IPS-20b (cell line): Measurements from ENCODE around the gene GRK5.

ENCODE experiments used
- H3K27ac ChIP-seq: one replicate; pipeline ENCODE4 v1.5.1; 2013; ENCODE audit warnings: low read length
- H3K27me3 ChIP-seq: 2 replicates; pipeline ENCODE4 v1.6.1; 2013; ENCODE audit warnings: mild to moderate bottlenecking, low read length, inconsistent platforms; ENCODE audit not compliant: insufficient read depth
- H3K36me3 ChIP-seq: 2 replicates; pipeline ENCODE4 v1.6.1; 2013; ENCODE audit warnings: low read depth, mild to moderate bottlenecking, inconsistent platforms, low read length, moderate library complexity; ENCODE audit not compliant: insufficient read depth
- H3K4me1 ChIP-seq: 2 replicates; pipeline ENCODE4 v1.6.1; 2013; ENCODE audit warnings: mild to moderate bottlenecking, control low read depth, inconsistent platforms, low read length, moderate library complexity; ENCODE audit not compliant: insufficient read depth
- H3K4me3 ChIP-seq: 2 replicates; pipeline ENCODE4 v1.5.1; 2013; ENCODE audit warnings: mild to moderate bottlenecking, low read length, inconsistent platforms
- H3K9ac ChIP-seq: 2 replicates; pipeline ENCODE4 v1.6.1; 2013; ENCODE audit warnings: low read depth, mild to moderate bottlenecking, inconsistent platforms, low read length, moderate library complexity
- H3K9me3 ChIP-seq: 2 replicates; pipeline ENCODE4 v1.6.1; 2013; ENCODE audit warnings: mild to moderate bottlenecking, low read depth, low read length, inconsistent platforms; ENCODE audit not compliant: insufficient read depth

GRK5 gene

GRCh38 chr10:119327096-119327745 is 119.8 kb downstream of the GRK5 start:
- Histone ChIP-seq H3K27ac (no peak overlapping the region), H3K9me3 (no peaks in the 10 kb centered on the region), H3K4me1 (peaks cover 3% of the 10 kb centered on the region; the same call in 1 of the 2 replicates), H3K36me3 (no peaks in the 10 kb centered on the region), H3K9ac (no peak overlapping the region), H3K27me3 (no peaks in the 10 kb centered on the region), H3K4me3 (no peak overlapping the region)

- H3K4me3 ChIP-seq: no peak overlapping the region
- no peak overlapping the region for H3K9ac ChIP-seq
These were observed 120.9 kb downstream of the GRK5 start for GRCh38 chr10:119328223-119328622.

DNA sequence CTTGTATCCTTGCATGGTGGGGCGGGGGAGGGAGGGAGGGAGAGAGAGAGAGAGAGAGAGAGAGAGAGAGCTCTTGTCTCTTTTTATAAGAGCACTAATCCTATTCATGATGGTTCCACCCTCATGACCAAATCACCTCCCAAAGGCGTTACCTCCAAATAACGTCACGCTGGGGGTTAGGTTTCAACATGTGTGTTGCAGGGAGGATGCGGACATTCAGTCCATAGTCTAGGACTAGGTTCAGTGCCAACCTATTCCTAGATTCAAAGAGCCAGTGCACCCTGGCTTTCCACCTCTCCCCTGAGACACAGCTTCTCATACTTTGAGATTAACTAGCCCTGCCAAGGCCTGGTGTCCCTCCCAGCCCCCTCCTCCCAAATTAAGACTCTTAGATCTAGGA is 123.0 kb downstream of the GRK5 start:
- H3K9ac ChIP-seq: no peak overlapping the region
- no peak overlapping the region for H3K27ac ChIP-seq
- H3K4me3 ChIP-seq: no peak overlapping the region
- no peaks in the 10 kb centered on the region for H3K36me3 ChIP-seq
- no peaks in the 10 kb centered on the region for H3K9me3 ChIP-seq
- H3K4me1 ChIP-seq: peaks cover 8% of the 10 kb centered on the region; the same call in 1 of the 2 replicates
- no peaks in the 10 kb centered on the region for H3K27me3 ChIP-seq

More at GRCh38 chr10:119328223-119328622, 120.9 kb downstream of the GRK5 start:
- Histone ChIP-seq H3K36me3 (no peaks in the 10 kb centered on the region), H3K4me1 (peaks cover 8% of the 10 kb centered on the region; the same call in 1 of the 2 replicates), H3K27me3 (no peaks in the 10 kb centered on the region), H3K9me3 (no peaks in the 10 kb centered on the region), H3K27ac (no peak overlapping the region)

DNA sequence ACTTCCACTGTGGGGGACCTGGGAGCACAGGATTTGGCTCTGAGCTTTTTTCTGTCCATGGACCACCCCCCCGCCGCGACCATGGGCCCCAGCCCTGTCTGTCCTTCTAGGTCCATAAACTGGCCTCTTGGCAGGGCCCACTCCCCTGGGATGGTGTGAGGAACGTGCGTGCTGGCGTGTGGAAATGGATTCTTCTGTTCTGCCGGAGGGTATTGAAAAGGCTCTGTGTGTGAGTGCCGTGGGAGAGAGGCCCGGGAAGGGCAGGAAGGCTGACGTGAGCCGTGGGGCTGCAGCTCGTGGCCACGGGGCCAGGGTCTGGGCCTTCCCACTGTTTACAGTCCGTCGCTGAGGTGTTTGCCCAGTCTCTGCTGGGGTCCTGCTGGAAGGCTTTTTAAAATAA is 123.7 kb downstream of the GRK5 start:
- Histone ChIP-seq H3K4me3 (no peak overlapping the region), H3K27ac (no peak overlapping the region), H3K9me3 (no peaks in the 10 kb centered on the region)

GRCh38 chr10:119333146-119333792 is 125.9 kb downstream of the GRK5 start:
- Histone ChIP-seq H3K36me3 (no peaks in the 10 kb centered on the region), H3K9ac (no peak overlapping the region), H3K27me3 (no peaks in the 10 kb centered on the region), H3K9me3 (no peaks in the 10 kb centered on the region), H3K4me3 (no peak overlapping the region), H3K4me1 (peaks cover 7% of the 10 kb centered on the region), H3K27ac (no peak overlapping the region)

More for the DNA sequence above, 123.7 kb downstream of the GRK5 start:
- Histone ChIP-seq H3K9ac (no peak overlapping the region), H3K36me3 (no peaks in the 10 kb centered on the region), H3K27me3 (no peaks in the 10 kb centered on the region), H3K4me1 (peaks cover 8% of the 10 kb centered on the region; the same call in 1 of the 2 replicates)

DNA sequence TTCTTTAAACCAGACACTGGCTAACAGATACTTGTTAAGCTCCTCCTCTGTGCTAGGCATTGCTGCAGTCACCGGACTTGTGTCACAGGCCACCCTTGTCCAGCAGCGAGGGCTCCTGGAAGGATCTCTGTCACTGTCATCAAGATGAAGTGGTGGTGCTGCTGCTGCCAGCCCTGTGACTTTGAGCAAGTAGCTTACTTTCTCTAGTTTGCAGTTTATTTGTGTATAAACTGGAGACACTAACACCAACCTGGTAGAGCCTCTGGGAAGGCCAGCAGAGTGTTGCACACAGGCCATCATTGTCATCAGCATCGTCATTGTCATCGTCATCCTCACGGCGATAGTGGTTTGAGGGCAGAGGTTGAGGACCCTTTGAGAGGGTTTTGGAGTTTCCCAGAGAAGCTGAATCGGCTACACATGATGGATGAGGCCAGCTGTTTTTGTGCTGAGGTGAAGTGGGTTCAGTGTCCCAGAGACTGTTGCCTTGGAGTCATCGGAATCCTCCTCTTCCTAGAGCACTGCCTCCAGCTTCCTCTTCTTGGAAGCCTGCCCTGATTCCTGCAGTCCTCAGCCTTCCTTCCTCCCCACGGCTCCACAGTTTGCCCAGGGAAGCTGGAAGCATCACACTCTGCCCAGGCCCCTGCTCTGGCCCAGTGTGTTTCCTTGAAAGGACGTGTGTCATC is 128.4 kb downstream of the GRK5 start:
- Histone ChIP-seq H3K27me3 (no peaks in the 10 kb centered on the region), H3K27ac (no peak overlapping the region), H3K36me3 (no peaks in the 10 kb centered on the region), H3K4me1 (peaks cover 5% of the 10 kb centered on the region), H3K4me3 (no peak overlapping the region), H3K9ac (no peak overlapping the region), H3K9me3 (no peaks in the 10 kb centered on the region)

- Histone ChIP-seq H3K9ac (no peak overlapping the region), H3K9me3 (no peaks in the 10 kb centered on the region), H3K27ac (no peak overlapping the region), H3K36me3 (no peaks in the 10 kb centered on the region), H3K4me1 (peaks cover 5% of the 10 kb centered on the region), H3K4me3 (no peak overlapping the region), H3K27me3 (no peaks in the 10 kb centered on the region)
These were observed 129.2 kb downstream of the GRK5 start for GRCh38 chr10:119336599-119336998.

- Histone ChIP-seq H3K9me3 (no peaks in the 10 kb centered on the region), H3K36me3 (no peaks in the 10 kb centered on the region), H3K27ac (no peak overlapping the region), H3K27me3 (no peaks in the 10 kb centered on the region), H3K9ac (no peak overlapping the region), H3K4me1 (peaks cover 5% of the 10 kb centered on the region), H3K4me3 (no peak overlapping the region)
These were observed 129.9 kb downstream of the GRK5 start for GRCh38 chr10:119337223-119337622.

GRCh38 chr10:119337796-119338432 is 130.5 kb downstream of the GRK5 start:
- H3K4me1 ChIP-seq: peaks cover 3% of the 10 kb centered on the region
- H3K27ac ChIP-seq: no peak overlapping the region
- no peaks in the 10 kb centered on the region for H3K36me3 ChIP-seq
- no peaks in the 10 kb centered on the region for H3K27me3 ChIP-seq
- no peaks in the 10 kb centered on the region for H3K9me3 ChIP-seq
- H3K4me3 ChIP-seq: no peak overlapping the region
- H3K9ac ChIP-seq: no peak overlapping the region

- no peak overlapping the region for H3K27ac ChIP-seq
- H3K27me3 ChIP-seq: no peaks in the 10 kb centered on the region
- H3K9ac ChIP-seq: no peak overlapping the region
These were observed 131.7 kb downstream of the GRK5 start for GRCh38 chr10:119339109-119339508.

DNA sequence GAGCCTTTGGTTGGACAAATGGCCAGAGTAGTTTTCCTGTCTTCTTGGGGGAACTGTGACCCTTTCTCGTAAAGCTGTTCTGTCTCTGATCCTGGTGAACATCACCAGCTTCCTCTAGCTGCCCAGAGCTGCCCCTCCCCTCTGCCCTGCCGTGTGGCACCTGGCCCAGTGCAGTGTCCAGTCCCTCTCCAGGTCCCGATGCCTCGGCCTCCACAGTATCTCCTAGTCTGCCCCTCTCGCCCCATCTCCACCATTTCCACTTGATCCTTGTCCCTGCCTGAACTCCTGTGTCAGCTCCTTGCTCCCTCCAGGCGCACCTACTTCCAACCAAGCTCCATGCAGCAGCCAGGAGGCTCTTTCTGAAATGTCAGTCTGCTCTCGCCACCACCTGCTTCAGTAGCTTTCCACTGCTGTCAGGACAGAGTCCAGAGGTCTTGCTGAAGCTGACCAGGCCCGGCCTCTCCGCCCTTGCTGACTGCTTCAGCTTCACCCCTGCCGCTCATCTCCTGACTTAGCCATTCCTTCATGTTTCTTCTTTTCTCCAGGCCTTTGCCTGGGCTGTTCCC is 133.6 kb downstream of the GRK5 start:
- H3K4me3 ChIP-seq: no peak overlapping the region

More at GRCh38 chr10:119339109-119339508, 131.7 kb downstream of the GRK5 start:
- Histone ChIP-seq H3K4me1 (no peaks in the 10 kb centered on the region; the same call in 1 of the 2 replicates), H3K4me3 (no peak overlapping the region), H3K9me3 (no peaks in the 10 kb centered on the region), H3K36me3 (no peaks in the 10 kb centered on the region)

More for the DNA sequence above, 133.6 kb downstream of the GRK5 start:
- no peaks in the 10 kb centered on the region for H3K9me3 ChIP-seq
- H3K27me3 ChIP-seq: no peaks in the 10 kb centered on the region
- H3K36me3 ChIP-seq: no peaks in the 10 kb centered on the region
- no peak overlapping the region for H3K27ac ChIP-seq
- H3K4me1 ChIP-seq: no peaks in the 10 kb centered on the region; the same call in 1 of the 2 replicates
- no peak overlapping the region for H3K9ac ChIP-seq
